ENCODE results near the gene GRAP. TPM values are rescaled to one million over a fixed set of nuclear protein-coding genes. Genes with fewer than 3 reads are reported as not detected.
"Not testable (repeated sequence)": the region's sequence is repeated elsewhere in the genome, so short reads cannot be mapped to it uniquely, and the experiment has no call there.

GRAP gene
- not detected in 2 replicates for total RNA-seq (2011; cell fraction: chromatin; rRNA removed; ENCODE audit: low replicate concordance)
- total RNA-seq (2011; cell fraction: nucleolus; rRNA removed), result 0.17 and 0.79 TPM in 2 replicates
- not detected in 2 replicates for total RNA-seq (2011; cell fraction: nucleoplasm; rRNA removed)
- total RNA-seq (2014; rRNA removed) (not detected in 2 replicates), total RNA-seq (2014; rRNA removed; fragmentation: Illumina TruSeq; extraction: Trizol) (not detected in 2 replicates), total RNA-seq (2015; rRNA removed; fragmentation: Illumina TruSeq; extraction: Trizol) (0.11 TPM in 1 of 2 replicates, not detected in the other), total RNA-seq (2021) (0.07 and 0.27 TPM in 2 replicates), polyA plus RNA-seq (2011; rRNA removed) (0.05 and 0.07 TPM in 2 replicates), polyA plus RNA-seq (2014; fragmentation: Illumina TruSeq; extraction: Trizol) (not detected in 2 replicates), polyA plus RNA-seq (2014; fragmentation: Nextera tagmentation; extraction: Ambion mirVana) (not detected), polyA plus RNA-seq (2014; rRNA removed) (0.41 TPM in 1 of 2 replicates, not detected in the other), polyA minus RNA-seq (2011; rRNA and poly(A)+ RNA removed) (not detected in 2 replicates), Bru-seq, nascent RNA (percentile 9 among the genes with signal in this experiment), BruChase-seq, experiment 1, labeled RNA remaining after a 2-hour chase (not detected), BruChase-seq, experiment 2, labeled RNA remaining after a 6-hour chase (percentile 5 among the genes with signal in this experiment)
- polyA plus RNA-seq (2011; cell fraction: cytosol; rRNA removed), result 0.04 and 0.07 TPM in 2 replicates
- 0.37 TPM in 1 of 2 replicates, not detected in the other for polyA plus RNA-seq (2011; cell fraction: nucleus; rRNA removed)
- polyA plus RNA-seq (2012), result 0.29 TPM in 1 of 2 replicates, not detected in the other
- polyA minus RNA-seq (2011; cell fraction: cytosol; rRNA and poly(A)+ RNA removed), result not detected in 2 replicates
- polyA minus RNA-seq (2011; cell fraction: nucleus; rRNA and poly(A)+ RNA removed), result 0.27 TPM in 1 of 2 replicates, not detected in the other
- long read RNA-seq, experiment 1, result 0 reads
- long read RNA-seq, experiment 2, result 0 reads
- long read RNA-seq, experiment 3, result 0 reads

GRCh38 chr17:19046782-19047375 is at the start of gene GRAP:
Gene GRAP, minus strand, starts transcription at chr17:19046957. Its CDS starts 31 bp downstream, at chr17:19046926.
- ATAC-seq; H3K9me1 ChIP-seq (ENCODE audit: control insufficient read depth, insufficient read depth, low read length); H3K4me3 ChIP-seq; DNase-seq (ENCODE audit: extremely low read depth in 1 of 4, low spot score in 3 of 4); H3K79me2 ChIP-seq (ENCODE audit: control insufficient read depth, insufficient read depth, low read length); H3K36me3 ChIP-seq (ENCODE audit: control insufficient read depth, insufficient read depth, low read length); H3K27me3 ChIP-seq (ENCODE audit: control insufficient read depth in 2 of 2, insufficient read depth in 2 of 2, low read length in 2 of 2); H3K27ac ChIP-seq (ENCODE audit: extremely low read depth, low read depth, low read length); in situ Hi-C loops (cut with MboI); intact Hi-C loops (cut with micrococcal nuclease); CTCF ChIA-PET (ENCODE audit: low intra/inter-chr PET ratio); H3K4me2 ChIP-seq (ENCODE audit: insufficient read depth, low read length); H3K9ac ChIP-seq (ENCODE audit: insufficient read depth in 1 of 2, low read depth in 2 of 2, low read length in 2 of 2); H4K20me1 ChIP-seq (replicated peaks; ENCODE audit: control insufficient read depth, insufficient read depth, low read length); BruUV-seq (replicated peaks); H3K4me1 ChIP-seq (replicated peaks in 1 of 2; ENCODE audit: control insufficient read depth in 2 of 2, insufficient read depth in 2 of 2, low read length in 2 of 2); H2AFZ ChIP-seq (ENCODE audit: low read depth, low read length); POLR2A ChIA-PET; H3K9me3 ChIP-seq (replicated peaks; ENCODE audit: control insufficient read depth, insufficient read depth, low read depth, low read length): not testable (repeated sequence)
- FAIRE-seq, result peak; percentile 69
- WGBS (ENCODE audit: insufficient coverage, low coverage, missing lambda C conversion rate), result no CpG with 5 or more reads among the region's 12 CpGs

- H3K27me3 ChIP-seq (ENCODE audit: control insufficient read depth in 2 of 2, insufficient read depth in 2 of 2, low read length in 2 of 2); H3K9ac ChIP-seq (ENCODE audit: insufficient read depth in 1 of 2, low read depth in 2 of 2, low read length in 2 of 2); POLR2A ChIA-PET; BruUV-seq (replicated peaks); DNase-seq (ENCODE audit: extremely low read depth in 1 of 4, low spot score in 3 of 4); H3K9me3 ChIP-seq (replicated peaks; ENCODE audit: control insufficient read depth, insufficient read depth, low read depth, low read length); H3K4me2 ChIP-seq (ENCODE audit: insufficient read depth, low read length); H3K36me3 ChIP-seq (ENCODE audit: control insufficient read depth, insufficient read depth, low read length); FAIRE-seq; intact Hi-C loops (cut with micrococcal nuclease); H3K9me1 ChIP-seq (ENCODE audit: control insufficient read depth, insufficient read depth, low read length); H2AFZ ChIP-seq (ENCODE audit: low read depth, low read length); H3K4me3 ChIP-seq; in situ Hi-C loops (cut with MboI); ATAC-seq; H4K20me1 ChIP-seq (replicated peaks; ENCODE audit: control insufficient read depth, insufficient read depth, low read length); H3K27ac ChIP-seq (ENCODE audit: extremely low read depth, low read depth, low read length); CTCF ChIA-PET (ENCODE audit: low intra/inter-chr PET ratio); H3K79me2 ChIP-seq (ENCODE audit: control insufficient read depth, insufficient read depth, low read length); H3K4me1 ChIP-seq (replicated peaks in 1 of 2; ENCODE audit: control insufficient read depth in 2 of 2, insufficient read depth in 2 of 2, low read length in 2 of 2): not testable (repeated sequence)
- WGBS (ENCODE audit: insufficient coverage, low coverage, missing lambda C conversion rate), result 64% methylated on average over 2 of the region's 15 CpGs
Observed at GRCh38 chr17:19093684-19094438, 47.1 kb upstream of the GRAP start.

GRCh38 chr17:19092737-19093683 is 46.3 kb upstream of the GRAP start:
- H3K27me3 ChIP-seq (ENCODE audit: control insufficient read depth in 2 of 2, insufficient read depth in 2 of 2, low read length in 2 of 2); H4K20me1 ChIP-seq (replicated peaks; ENCODE audit: control insufficient read depth, insufficient read depth, low read length); H3K27ac ChIP-seq (ENCODE audit: extremely low read depth, low read depth, low read length); H3K36me3 ChIP-seq (ENCODE audit: control insufficient read depth, insufficient read depth, low read length); POLR2A ChIA-PET; H3K4me1 ChIP-seq (replicated peaks in 1 of 2; ENCODE audit: control insufficient read depth in 2 of 2, insufficient read depth in 2 of 2, low read length in 2 of 2); H3K79me2 ChIP-seq (ENCODE audit: control insufficient read depth, insufficient read depth, low read length); BruUV-seq (replicated peaks); H2AFZ ChIP-seq (ENCODE audit: low read depth, low read length); in situ Hi-C loops (cut with MboI); H3K4me2 ChIP-seq (ENCODE audit: insufficient read depth, low read length); ATAC-seq; DNase-seq (ENCODE audit: extremely low read depth in 1 of 4, low spot score in 3 of 4); CTCF ChIA-PET (ENCODE audit: low intra/inter-chr PET ratio); H3K9ac ChIP-seq (ENCODE audit: insufficient read depth in 1 of 2, low read depth in 2 of 2, low read length in 2 of 2); H3K4me3 ChIP-seq; FAIRE-seq; H3K9me3 ChIP-seq (replicated peaks; ENCODE audit: control insufficient read depth, insufficient read depth, low read depth, low read length); intact Hi-C loops (cut with micrococcal nuclease); H3K9me1 ChIP-seq (ENCODE audit: control insufficient read depth, insufficient read depth, low read length): not testable (repeated sequence)
- no CpG with 5 or more reads among the region's 15 CpGs for WGBS (ENCODE audit: insufficient coverage, low coverage, missing lambda C conversion rate)

All from K562 (cell line).